Measurements from ENCODE around the gene ZSCAN20. TPM values are rescaled to one million over a fixed set of nuclear protein-coding genes. Genes with fewer than 3 reads are reported as not detected.

Gene ZSCAN20
- total RNA-seq, 1 donor from 2014 or later = 6.9 TPM

DNA sequence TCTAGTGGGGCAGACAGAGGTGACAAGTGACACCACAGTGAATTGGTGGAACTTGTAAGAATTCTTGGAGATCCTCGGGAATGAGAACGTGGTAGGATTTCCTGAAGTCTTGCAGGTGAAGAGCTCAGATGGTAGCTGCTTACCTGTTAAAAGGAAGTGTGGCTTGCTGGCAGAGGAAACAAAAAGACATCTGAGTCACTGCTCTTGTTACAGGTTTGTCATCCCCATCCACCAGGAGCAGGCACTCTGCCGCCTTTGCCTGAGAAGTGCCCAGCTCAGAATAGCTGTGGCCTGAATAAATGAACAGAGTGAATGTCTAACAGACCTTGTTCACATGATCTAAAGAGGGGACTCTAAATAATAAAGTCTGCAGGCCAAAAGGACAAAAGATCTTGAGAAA, 12.3 kb upstream of the ZSCAN20 start:
- FAIRE-seq (no peak), DNase-seq (ENCODE audit: low read depth) (no peak)
- no peaks in the 10 kb centered on the region for H3K27me3 Mint-ChIP-seq (ENCODE audit: low read depth, unreplicated experiment)
- peak overlapping the region; percentile 56 for H3K27ac Mint-ChIP-seq (ENCODE audit: unreplicated experiment)
- no peaks in the 10 kb centered on the region for H3K36me3 Mint-ChIP-seq (ENCODE audit: low read depth, unreplicated experiment)
- no peak overlapping the region for H3K9ac ChIP-seq (ENCODE audit: low read length)
- H3K9me3 ChIP-seq (ENCODE audit: insufficient read depth, low read depth, low read length) = no peaks in the 10 kb centered on the region
- H3K36me3 ChIP-seq (ENCODE audit: insufficient read depth, low read length) = no peaks in the 10 kb centered on the region
- peak overlapping the region; percentile 56 for H3K4me2 ChIP-seq (ENCODE audit: low read length)
- H2AFZ ChIP-seq (ENCODE audit: low read depth, low read length) = no peak overlapping the region
- TF ChIP-seq, protein P1, sequence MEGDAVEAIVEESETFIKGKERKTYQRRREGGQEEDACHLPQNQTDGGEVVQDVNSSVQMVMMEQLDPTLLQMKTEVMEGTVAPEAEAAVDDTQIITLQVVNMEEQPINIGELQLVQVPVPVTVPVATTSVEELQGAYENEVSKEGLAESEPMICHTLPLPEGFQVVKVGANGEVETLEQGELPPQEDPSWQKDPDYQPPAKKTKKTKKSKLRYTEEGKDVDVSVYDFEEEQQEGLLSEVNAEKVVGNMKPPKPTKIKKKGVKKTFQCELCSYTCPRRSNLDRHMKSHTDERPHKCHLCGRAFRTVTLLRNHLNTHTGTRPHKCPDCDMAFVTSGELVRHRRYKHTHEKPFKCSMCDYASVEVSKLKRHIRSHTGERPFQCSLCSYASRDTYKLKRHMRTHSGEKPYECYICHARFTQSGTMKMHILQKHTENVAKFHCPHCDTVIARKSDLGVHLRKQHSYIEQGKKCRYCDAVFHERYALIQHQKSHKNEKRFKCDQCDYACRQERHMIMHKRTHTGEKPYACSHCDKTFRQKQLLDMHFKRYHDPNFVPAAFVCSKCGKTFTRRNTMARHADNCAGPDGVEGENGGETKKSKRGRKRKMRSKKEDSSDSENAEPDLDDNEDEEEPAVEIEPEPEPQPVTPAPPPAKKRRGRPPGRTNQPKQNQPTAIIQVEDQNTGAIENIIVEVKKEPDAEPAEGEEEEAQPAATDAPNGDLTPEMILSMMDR (IDR thresholded peaks at IDR 0.05; ENCODE audit: insufficient read depth, low read depth, low read length) = no peak
- no peak for TF ChIP-seq EZH2 (IDR thresholded peaks at IDR 0.05; ENCODE audit: insufficient read depth, low read length)
- no peak overlapping the region for H3K27ac ChIP-seq (ENCODE audit: low read depth, low read length)
- no peaks in the 10 kb centered on the region for H3K79me2 ChIP-seq (ENCODE audit: insufficient read depth, low read length)
- peaks cover 39% of the 10 kb centered on the region for H3K4me1 ChIP-seq (ENCODE audit: insufficient read depth, low read length)
- H3K4me1 Mint-ChIP-seq (ENCODE audit: low read depth, unreplicated experiment) = peaks cover 45% of the 10 kb centered on the region
- peaks cover 1% of the 10 kb centered on the region for H3K9me3 Mint-ChIP-seq (ENCODE audit: unreplicated experiment)
- no peak overlapping the region for H3K4me3 ChIP-seq (ENCODE audit: insufficient read depth, low read depth, low read length)
- no peak overlapping the region for H3K4me3 Mint-ChIP-seq (ENCODE audit: unreplicated experiment)
- no peaks in the 10 kb centered on the region for H3K27me3 ChIP-seq (ENCODE audit: insufficient read depth, low read length)
- no peaks in the 10 kb centered on the region for H4K20me1 ChIP-seq (ENCODE audit: insufficient read depth, low read length)

DNA sequence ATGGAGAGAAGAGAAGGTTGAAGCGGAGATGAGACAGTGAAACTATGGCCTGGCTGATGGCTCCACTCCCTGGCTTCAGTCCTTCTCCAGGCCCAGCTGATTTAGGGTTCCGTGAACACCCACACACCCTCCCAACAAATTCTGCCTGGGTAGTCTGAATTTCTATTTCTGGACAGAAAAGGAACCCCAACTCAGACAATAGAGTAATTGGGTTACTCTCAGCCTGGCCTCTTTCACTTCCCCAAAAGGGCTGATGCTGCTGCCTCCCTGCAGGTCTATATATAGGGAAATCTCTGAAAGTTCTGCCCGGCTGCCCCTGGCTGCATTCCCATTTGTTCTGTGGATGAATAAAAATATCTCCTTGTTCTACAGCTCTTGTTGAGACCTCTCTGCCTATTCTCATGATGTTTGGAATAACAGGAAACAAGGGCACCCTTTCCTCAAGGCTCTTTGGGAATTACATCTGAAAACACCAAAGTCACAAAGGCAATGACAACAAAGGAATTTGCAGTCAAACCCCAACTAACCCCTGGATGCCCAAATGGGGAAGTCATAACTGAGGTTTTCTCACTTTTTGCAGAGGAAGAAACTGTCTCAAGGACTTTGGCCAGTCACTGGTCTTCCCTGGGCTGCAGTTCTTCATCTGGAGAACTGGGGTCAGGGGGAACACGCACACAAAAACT, 11.4 kb upstream of the ZSCAN20 start:
- Histone ChIP-seq H3K36me3 (ENCODE audit: insufficient read depth, low read length) (no peaks in the 10 kb centered on the region), H3K4me1 (ENCODE audit: insufficient read depth, low read length) (peaks cover 33% of the 10 kb centered on the region), H3K4me2 (ENCODE audit: low read length) (no peak overlapping the region), H3K27ac (ENCODE audit: low read depth, low read length) (no peak overlapping the region), H3K27me3 (ENCODE audit: insufficient read depth, low read length) (no peaks in the 10 kb centered on the region), H3K4me3 (ENCODE audit: insufficient read depth, low read depth, low read length) (no peak overlapping the region), H3K9me3 (ENCODE audit: insufficient read depth, low read depth, low read length) (no peaks in the 10 kb centered on the region), H3K79me2 (ENCODE audit: insufficient read depth, low read length) (no peaks in the 10 kb centered on the region), H2AFZ (ENCODE audit: low read depth, low read length) (no peak overlapping the region), H4K20me1 (ENCODE audit: insufficient read depth, low read length) (no peaks in the 10 kb centered on the region), H3K9ac (ENCODE audit: low read length) (no peak overlapping the region)
- Mint-ChIP-seq H3K27ac (ENCODE audit: unreplicated experiment) (no peak overlapping the region), H3K4me3 (ENCODE audit: unreplicated experiment) (no peak overlapping the region), H3K9me3 (ENCODE audit: unreplicated experiment) (peaks cover 1% of the 10 kb centered on the region), H3K4me1 (ENCODE audit: low read depth, unreplicated experiment) (peaks cover 40% of the 10 kb centered on the region), H3K36me3 (ENCODE audit: low read depth, unreplicated experiment) (no peaks in the 10 kb centered on the region), H3K27me3 (ENCODE audit: low read depth, unreplicated experiment) (peaks cover 3% of the 10 kb centered on the region)
- DNase-seq (ENCODE audit: low read depth) (no peak), FAIRE-seq (no peak)
- TF ChIP-seq, protein P1 (IDR thresholded peaks at IDR 0.05; ENCODE audit: insufficient read depth, low read depth, low read length) = no peak
- TF ChIP-seq EZH2 (IDR thresholded peaks at IDR 0.05; ENCODE audit: insufficient read depth, low read length) = no peak

Measured in astrocyte (in vitro differentiated cells and primary cell).